Naive B cell (primary cell): Measurements from ENCODE around the gene MFAP5. TPM values are rescaled to one million over a fixed set of nuclear protein-coding genes. Genes with fewer than 3 reads are reported as not detected.

Experiments
- ATAC-seq, 2 donors: fragments of 150-1000 bp; cut with Tn5 transposase; 2 replicates each; pipeline ENCODE4 v1.10.0; 2021; ENCODE audit warnings: low read depth in 2 of 2, mild to moderate bottlenecking in 2 of 2, moderate library complexity in 2 of 2
- DNase-seq: peaks from one replicate; pipeline ENCODE4 v3.0.0; 2022
- H3K27ac Mint-ChIP-seq, 6 donors: one replicate each; pipeline ENCODE4 v1.8.0; 2020 to 2022; ENCODE audit warnings: mild to moderate bottlenecking in 6 of 6, mixed read lengths in 6 of 6, moderate library complexity in 5 of 6, inconsistent platforms in 2 of 6
- H3K27me3 Mint-ChIP-seq, 3 donors: one replicate each; pipeline ENCODE4 v1.8.0; 2021 to 2022; ENCODE audit warnings: mixed read lengths in 3 of 3, mild to moderate bottlenecking in 1 of 3
- H3K36me3 Mint-ChIP-seq, 2 donors: one replicate each; pipeline ENCODE4 v1.8.0; 2020 to 2022; ENCODE audit warnings: mixed read lengths in 2 of 2, inconsistent platforms in 1 of 2, mild to moderate bottlenecking in 1 of 2
- H3K4me1 Mint-ChIP-seq, 3 donors: one replicate each; pipeline ENCODE4 v1.8.0; 2020 to 2022; ENCODE audit warnings: mixed read lengths in 3 of 3, inconsistent platforms in 1 of 3, mild to moderate bottlenecking in 1 of 3, moderate library complexity in 1 of 3
- H3K4me3 Mint-ChIP-seq, 8 donors: one replicate each; pipeline ENCODE4 v1.8.0; 2020 to 2022; ENCODE audit warnings: mild to moderate bottlenecking in 8 of 8, mixed read lengths in 8 of 8, moderate library complexity in 8 of 8, inconsistent platforms in 2 of 8
- H3K9me3 Mint-ChIP-seq, 7 donors: one replicate each; pipeline ENCODE4 v1.8.0; 2020 to 2022; ENCODE audit warnings: mixed read lengths in 7 of 7, mild to moderate bottlenecking in 5 of 7, inconsistent platforms in 2 of 7, moderate library complexity in 1 of 7
- polyA plus RNA-seq, 6 donors: library from polyadenylated mRNA; unstranded; fragments of 300-500 nt; fragmentation: Illumina TruSeq; gene quantifications; one replicate each; pipeline ENCODE4 v1.2.3, GENCODE V29; 2021; ENCODE audit warnings: low read depth in 6 of 6

The MFAP5 gene
- polyA plus RNA-seq, 6 donors from 2014 or later = not detected

GRCh38 chr12:8689681-8690080, 27.1 kb upstream of the MFAP5 start:
- Mint-ChIP-seq H3K9me3 (no peaks in the 10 kb centered on the region), H3K27ac (no peak overlapping the region)

GRCh38 chr12:8687846-8688601, 25.4 kb upstream of the MFAP5 start:
- Mint-ChIP-seq H3K4me1 (peaks cover 6 to 12% (median 11%) of the 10 kb centered on the region in 3 donors), H3K27ac (no peak overlapping the region), H3K36me3 (no peaks in the 10 kb centered on the region), H3K9me3 (no peaks in the 10 kb centered on the region), H3K4me3 (no peak overlapping the region), H3K27me3 (peaks cover 0 to 9% (median 5%) of the 10 kb centered on the region in 3 donors)
- no peak for ATAC-seq
- no peak for DNase-seq

More at GRCh38 chr12:8689681-8690080, 27.1 kb upstream of the MFAP5 start:
- DNase-seq = no peak
- Mint-ChIP-seq H3K4me3 (no peak overlapping the region), H3K27me3 (peaks cover 0 to 9% (median 5%) of the 10 kb centered on the region in 3 donors), H3K4me1 (peaks cover 8 to 17% (median 16%) of the 10 kb centered on the region in 3 donors), H3K36me3 (no peaks in the 10 kb centered on the region)
- ATAC-seq = no peak

- Mint-ChIP-seq H3K9me3 (no peaks in the 10 kb centered on the region), H3K4me3 (no peak overlapping the region), H3K27me3 (peaks cover 0 to 7% (median 5%) of the 10 kb centered on the region in 3 donors), H3K36me3 (no peaks in the 10 kb centered on the region), H3K4me1 (no peaks in the 10 kb centered on the region), H3K27ac (no peak overlapping the region)
- DNase-seq (no peak), ATAC-seq (no peak)
Observed at GRCh38 chr12:8685051-8685450, 22.4 kb upstream of the MFAP5 start.

GRCh38 chr12:8681129-8681884, 18.7 kb upstream of the MFAP5 start:
- DNase-seq (no peak), ATAC-seq (no peak)
- Mint-ChIP-seq H3K27me3 (peaks cover 0 to 3% (median 0%) of the 10 kb centered on the region in 3 donors), H3K27ac (peak overlapping the region in 3 of 6 donors; percentile 8 to 56 (median 38)), H3K36me3 (no peaks in the 10 kb centered on the region), H3K4me1 (no peaks in the 10 kb centered on the region), H3K9me3 (no peaks in the 10 kb centered on the region), H3K4me3 (no peak overlapping the region)

- no peak overlapping the region for H3K27ac Mint-ChIP-seq
- ATAC-seq (no peak), DNase-seq (no peak)
- no peaks in the 10 kb centered on the region for H3K9me3 Mint-ChIP-seq
- no peaks in the 10 kb centered on the region for H3K4me1 Mint-ChIP-seq
- H3K4me3 Mint-ChIP-seq = no peak overlapping the region
- no peaks in the 10 kb centered on the region for H3K36me3 Mint-ChIP-seq
- peaks cover 0 to 3% (median 0%) of the 10 kb centered on the region in 3 donors for H3K27me3 Mint-ChIP-seq
Observed at GRCh38 chr12:8680533-8680932, 17.9 kb upstream of the MFAP5 start.

- H3K4me1 Mint-ChIP-seq = peaks cover 0 to 4% (median 3%) of the 10 kb centered on the region in 3 donors
Observed at GRCh38 chr12:8678661-8679111, 16.1 kb upstream of the MFAP5 start.

GRCh38 chr12:8677362-8677761, 14.7 kb upstream of the MFAP5 start:
- DNase-seq (no peak), ATAC-seq (no peak)
- Mint-ChIP-seq H3K36me3 (no peaks in the 10 kb centered on the region), H3K27ac (peak overlapping the region in 1 of 6 donors; percentile 62), H3K4me3 (no peak overlapping the region), H3K27me3 (peaks cover 0 to 3% (median 0%) of the 10 kb centered on the region in 3 donors), H3K4me1 (peaks cover 0 to 4% (median 3%) of the 10 kb centered on the region in 3 donors), H3K9me3 (no peaks in the 10 kb centered on the region)

More at GRCh38 chr12:8678661-8679111, 16.1 kb upstream of the MFAP5 start:
- Mint-ChIP-seq H3K27me3 (peaks cover 0 to 3% (median 0%) of the 10 kb centered on the region in 3 donors), H3K36me3 (no peaks in the 10 kb centered on the region), H3K27ac (no peak overlapping the region), H3K9me3 (no peaks in the 10 kb centered on the region), H3K4me3 (no peak overlapping the region)
- DNase-seq = no peak
- ATAC-seq = no peak

- Mint-ChIP-seq H3K36me3 (peaks cover 0 to 4% of the 10 kb centered on the region in 2 donors), H3K4me1 (peaks cover 0 to 4% (median 3%) of the 10 kb centered on the region in 3 donors), H3K27me3 (no peaks in the 10 kb centered on the region), H3K4me3 (no peak overlapping the region), H3K27ac (no peak overlapping the region), H3K9me3 (no peaks in the 10 kb centered on the region)
- DNase-seq (no peak), ATAC-seq (no peak)
Observed at GRCh38 chr12:8676651-8677050, 14.0 kb upstream of the MFAP5 start.

GRCh38 chr12:8675591-8676036, 13.0 kb upstream of the MFAP5 start:
- H3K9me3 Mint-ChIP-seq = peaks cover 0 to 1% (median 0%) of the 10 kb centered on the region in 7 donors
- peak overlapping the region in 3 of 6 donors; percentile 4 to 44 (median 5) for H3K27ac Mint-ChIP-seq
- H3K27me3 Mint-ChIP-seq = no peaks in the 10 kb centered on the region
- ATAC-seq (no peak), DNase-seq (no peak)
- H3K36me3 Mint-ChIP-seq = peaks cover 0 to 4% of the 10 kb centered on the region in 2 donors
- no peak overlapping the region for H3K4me3 Mint-ChIP-seq
- peaks cover 0 to 4% (median 3%) of the 10 kb centered on the region in 3 donors for H3K4me1 Mint-ChIP-seq

- DNase-seq (no peak), ATAC-seq (no peak)
- Mint-ChIP-seq H3K27me3 (peaks cover 0 to 8% (median 0%) of the 10 kb centered on the region in 3 donors), H3K4me1 (peaks cover 2 to 9% (median 4%) of the 10 kb centered on the region in 3 donors), H3K27ac (no peak overlapping the region), H3K36me3 (peaks cover 4 to 13% of the 10 kb centered on the region in 2 donors), H3K4me3 (no peak overlapping the region), H3K9me3 (peaks cover 0 to 5% (median 3%) of the 10 kb centered on the region in 7 donors)
Observed at GRCh38 chr12:8672381-8672780, 9.8 kb upstream of the MFAP5 start.

- Mint-ChIP-seq H3K4me3 (no peak overlapping the region), H3K4me1 (peaks cover 5 to 8% (median 7%) of the 10 kb centered on the region in 3 donors), H3K36me3 (peaks cover 4 to 13% of the 10 kb centered on the region in 2 donors), H3K9me3 (peaks cover 0 to 5% (median 3%) of the 10 kb centered on the region in 7 donors), H3K27me3 (peaks cover 0 to 16% (median 5%) of the 10 kb centered on the region in 3 donors), H3K27ac (no peak overlapping the region)
- ATAC-seq (no peak), DNase-seq (no peak)
Observed at GRCh38 chr12:8668441-8668840, 5.8 kb upstream of the MFAP5 start.

GRCh38 chr12:8667270-8667669, 4.6 kb upstream of the MFAP5 start:
- H3K9me3 Mint-ChIP-seq = peaks cover 0 to 5% (median 3%) of the 10 kb centered on the region in 7 donors
- peaks cover 0 to 16% (median 5%) of the 10 kb centered on the region in 3 donors for H3K27me3 Mint-ChIP-seq
- no peak overlapping the region for H3K4me3 Mint-ChIP-seq
- ATAC-seq = peak; percentile 64 to 73
- peaks cover 4 to 13% of the 10 kb centered on the region in 2 donors for H3K36me3 Mint-ChIP-seq
- peak overlapping the region in 1 of 6 donors; percentile 12 for H3K27ac Mint-ChIP-seq
- peaks cover 5 to 8% (median 7%) of the 10 kb centered on the region in 3 donors for H3K4me1 Mint-ChIP-seq
- no peak for DNase-seq

GRCh38 chr12:8665759-8666158, 3.1 kb upstream of the MFAP5 start:
- Mint-ChIP-seq H3K9me3 (peaks cover 0 to 5% (median 3%) of the 10 kb centered on the region in 7 donors), H3K36me3 (peaks cover 0 to 13% of the 10 kb centered on the region in 2 donors), H3K27ac (no peak overlapping the region), H3K4me3 (no peak overlapping the region), H3K27me3 (peaks cover 0 to 16% (median 5%) of the 10 kb centered on the region in 3 donors), H3K4me1 (peaks cover 5 to 8% (median 7%) of the 10 kb centered on the region in 3 donors)
- ATAC-seq = no peak
- DNase-seq = no peak
